Upper lobe of left lung (tissue), 6 donors: Measurements from ENCODE around the gene C4B. TPM values are rescaled to one million over a fixed set of nuclear protein-coding genes. Genes with fewer than 3 reads are reported as not detected.

Experiments
- ATAC-seq, 2 donors: fragments of 200-7000 bp; cut with Tn5 transposase; one replicate each; pipeline ENCODE4 v1.9.1; 2022; ENCODE audit warnings: mild to moderate bottlenecking in 2 of 2, moderate library complexity in 2 of 2; ENCODE audit not compliant: low FRiP score in 2 of 2
- DNase-seq, 2 donors: peaks; one replicate each; pipeline ENCODE4 v3.0.0-alpha.2; 2019 to 2020
- H3K27ac ChIP-seq, 4 donors: fragments of 200-600 bp; sonication (generic); one replicate each; pipeline ENCODE4 v1.5.1; 2016 to 2019
- H3K27me3 ChIP-seq, 4 donors: fragments of 200-600 bp; sonication (generic); one replicate each; pipeline ENCODE4 v1.5.1; 2017 to 2019
- H3K36me3 ChIP-seq, 4 donors: fragments of 200-600 bp; sonication (generic); one replicate each; pipeline ENCODE4 v1.5.1; 2016 to 2019
- H3K4me1 ChIP-seq, 4 donors: fragments of 200-600 bp; sonication (generic); one replicate each; pipeline ENCODE4 v1.5.1; 2018 to 2019
- H3K4me3 ChIP-seq, 4 donors: fragments of 200-600 bp; sonication (generic); one replicate each; pipeline ENCODE4 v1.5.1; 2017 to 2019; ENCODE audit warnings: mild to moderate bottlenecking in 2 of 4, moderate library complexity in 1 of 4
- H3K9me3 ChIP-seq, 4 donors: fragments of 200-600 bp; sonication (generic); one replicate each; pipeline ENCODE4 v1.5.1; 2018 to 2019
- CTCF ChIP-seq, 6 experiments: fragments of 450-650 bp in 4 of 6; fragments of 200-600 bp in 2 of 6; sonication (generic) in 2 of 6; IDR thresholded peaks; one replicate each; pipeline ENCODE4 v1.5.1; 2016 to 2019; ENCODE audit warnings: antibody characterized with exemption in 6 of 6
- EP300 ChIP-seq, 4 donors: sonication (generic); formaldehyde crosslinking; IDR thresholded peaks; one replicate each; pipeline ENCODE4 v1.5.1; 2017; ENCODE audit warnings: antibody characterized with exemption in 4 of 4, control low read depth in 2 of 4
- POLR2A ChIP-seq, 4 donors: fragments of 450-650 bp; IDR thresholded peaks; one replicate each; pipeline ENCODE4 v1.5.1; 2016 to 2017; ENCODE audit warnings: antibody characterized with exemption in 4 of 4, mild to moderate bottlenecking in 2 of 4
- POLR2AphosphoS5 ChIP-seq, 2 donors: sonication (generic); formaldehyde crosslinking; IDR thresholded peaks; one replicate each; pipeline ENCODE4 v1.5.1; 2017; ENCODE audit warnings: antibody characterized with exemption in 2 of 2
- WGBS, 2 donors: methylation state at CpG; one replicate each; pipeline ENCODE4 v1.1.5; 2017 to 2018; 5-methylcytosine and 5-hydroxymethylcytosine counted together
- total RNA-seq, 6 donors: library from RNA; depleted of rRNA in 4 of 6; stranded (reverse); fragments of >200 nt in 4 of 6; gene quantifications; one replicate each; pipeline versions ENCODE4 v1.1.0 to v1.2.1, GENCODE V29; 2016 to 2021
- donor health status: DM: no; HTN: no; CAD: no; lungs with moderate emphysema.
- donor health status: DM: no; HTN: yes; CAD: no; lungs with severe emphysema.

Gene C4B
- total RNA-seq, 6 donors from 2014 or later: 85.7 to 193 (median 97.7) TPM

GRCh38 chr6:31968326-31968725 lies 46.3 kb upstream of the C4B start:
- H3K4me3 ChIP-seq: no peak overlapping the region
- peaks cover 18 to 33% (median 24%) of the 10 kb centered on the region in 4 donors for H3K4me1 ChIP-seq
- no peaks in the 10 kb centered on the region for H3K9me3 ChIP-seq
- peaks cover 42 to 77% (median 66%) of the 10 kb centered on the region in 4 donors for H3K36me3 ChIP-seq
- ATAC-seq: no peak
- H3K27me3 ChIP-seq: no peaks in the 10 kb centered on the region
- 87% methylated on average over 6 to 11 of the region's 11 CpGs for WGBS, 2 donors
- DNase-seq: peak in 1 of 2 donors; percentile 47
- TF ChIP-seq POLR2A (IDR thresholded peaks at IDR 0.05): no peak
- TF ChIP-seq CTCF (IDR thresholded peaks at IDR 0.05): no peak
- no peak for TF ChIP-seq POLR2AphosphoS5 (IDR thresholded peaks at IDR 0.05)
- no peak for TF ChIP-seq EP300 (IDR thresholded peaks at IDR 0.05)
- H3K27ac ChIP-seq: no peak overlapping the region

- DNase-seq: peak in 1 of 2 donors; percentile 50
- WGBS, 2 donors: 91 to 94% methylated on average over 19 to 22 of the region's 23 CpGs
- no peak for TF ChIP-seq EP300 (IDR thresholded peaks at IDR 0.05)
- TF ChIP-seq CTCF (IDR thresholded peaks at IDR 0.05): no peak
- no peak for TF ChIP-seq POLR2A (IDR thresholded peaks at IDR 0.05)
- TF ChIP-seq POLR2AphosphoS5 (IDR thresholded peaks at IDR 0.05): no peak
Measured at GRCh38 chr6:31968791-31969711, 45.5 kb upstream of the C4B start.

GRCh38 chr6:31969712-31970603 lies 44.6 kb upstream of the C4B start:
- ATAC-seq (no peak), DNase-seq (no peak)
- WGBS, 2 donors: 76 to 86% methylated on average over 17 of the region's 17 CpGs
- Histone ChIP-seq H3K9me3 (no peaks in the 10 kb centered on the region), H3K27me3 (no peaks in the 10 kb centered on the region), H3K4me3 (peak overlapping the region in 1 of 4 donors; percentile 79), H3K4me1 (peaks cover 24 to 47% (median 30%) of the 10 kb centered on the region in 4 donors), H3K36me3 (peaks cover 28 to 63% (median 52%) of the 10 kb centered on the region in 4 donors), H3K27ac (peak overlapping the region in 2 of 4 donors; percentile 96 to 97)
- TF ChIP-seq EP300 (IDR thresholded peaks at IDR 0.05) (no peak), CTCF (IDR thresholded peaks at IDR 0.05) (no peak), POLR2A (IDR thresholded peaks at IDR 0.05) (no peak), POLR2AphosphoS5 (IDR thresholded peaks at IDR 0.05) (no peak)

More at GRCh38 chr6:31968791-31969711, 45.5 kb upstream of the C4B start:
- Histone ChIP-seq H3K27ac (no peak overlapping the region), H3K4me3 (no peak overlapping the region), H3K4me1 (peaks cover 24 to 40% (median 30%) of the 10 kb centered on the region in 4 donors), H3K36me3 (peaks cover 36 to 72% (median 59%) of the 10 kb centered on the region in 4 donors), H3K9me3 (no peaks in the 10 kb centered on the region), H3K27me3 (no peaks in the 10 kb centered on the region)
- ATAC-seq: no peak

- no peaks in the 10 kb centered on the region for H3K9me3 ChIP-seq
- H3K27me3 ChIP-seq: no peaks in the 10 kb centered on the region
- ATAC-seq (no peak), DNase-seq (peak in 1 of 2 donors; percentile 75)
- H3K4me3 ChIP-seq: peak overlapping the region in 3 of 4 donors; percentile 55 to 84 (median 79)
- TF ChIP-seq EP300 (IDR thresholded peaks at IDR 0.05): no peak
- TF ChIP-seq POLR2AphosphoS5 (IDR thresholded peaks at IDR 0.05): no peak
- TF ChIP-seq POLR2A (IDR thresholded peaks at IDR 0.05): no peak
- no peak for TF ChIP-seq CTCF (IDR thresholded peaks at IDR 0.05)
- peak overlapping the region; percentile 96 to 99 (median 97) for H3K27ac ChIP-seq
- H3K4me1 ChIP-seq: peaks cover 24 to 47% (median 30%) of the 10 kb centered on the region in 4 donors
- peaks cover 26 to 55% (median 46%) of the 10 kb centered on the region in 4 donors for H3K36me3 ChIP-seq
- WGBS, 2 donors: 86 to 93% methylated on average over 3 to 18 of the region's 18 CpGs
Measured at GRCh38 chr6:31970604-31971271, 43.9 kb upstream of the C4B start.
